Amygdala (tissue), 56 donors: ENCODE data around the gene ABO.
"Not testable (repeated sequence)": the region's sequence is repeated elsewhere in the genome, so short reads cannot be mapped to it uniquely, and the experiment has no call there.

ENCODE experiments used
- DNase-seq, 56 donors: peaks; one replicate each; lab custom pipeline; 2025; lab: John Stamatoyannopoulos, UW

Gene ABO

DNA sequence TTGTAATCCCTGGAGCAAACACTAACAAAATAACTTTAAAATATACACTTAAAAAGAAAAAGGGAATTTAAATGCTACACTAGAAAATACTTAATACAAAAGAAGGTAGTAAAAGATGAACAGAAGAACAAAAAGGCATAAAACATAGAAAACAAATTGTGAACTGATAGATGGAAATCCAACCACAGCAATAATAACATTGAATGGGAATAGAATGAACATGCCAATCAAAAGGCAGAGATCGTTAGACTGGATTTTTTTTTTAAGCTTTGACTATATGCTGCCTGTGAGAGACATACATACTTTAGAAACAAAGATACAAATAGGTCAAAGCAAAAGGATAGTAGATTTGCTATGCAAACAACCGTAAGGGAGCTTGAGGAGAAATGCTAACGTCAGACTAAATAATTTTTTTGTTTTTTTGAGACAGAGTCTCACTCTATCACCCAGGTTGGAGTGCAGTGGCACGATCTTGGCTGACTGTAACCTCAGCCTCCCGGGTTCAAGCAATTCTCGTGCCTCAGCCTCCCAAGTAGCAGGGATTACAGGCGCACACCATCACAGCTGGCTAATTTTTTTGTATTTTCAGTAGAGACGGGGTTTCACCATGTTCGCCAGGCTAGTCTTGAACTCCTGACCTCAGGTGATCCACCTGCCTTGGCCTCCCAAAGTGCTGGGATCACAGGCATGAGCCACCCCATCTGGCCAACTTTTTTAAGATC is 6.5 kb downstream of the ABO start:
- no peak for DNase-seq

DNA sequence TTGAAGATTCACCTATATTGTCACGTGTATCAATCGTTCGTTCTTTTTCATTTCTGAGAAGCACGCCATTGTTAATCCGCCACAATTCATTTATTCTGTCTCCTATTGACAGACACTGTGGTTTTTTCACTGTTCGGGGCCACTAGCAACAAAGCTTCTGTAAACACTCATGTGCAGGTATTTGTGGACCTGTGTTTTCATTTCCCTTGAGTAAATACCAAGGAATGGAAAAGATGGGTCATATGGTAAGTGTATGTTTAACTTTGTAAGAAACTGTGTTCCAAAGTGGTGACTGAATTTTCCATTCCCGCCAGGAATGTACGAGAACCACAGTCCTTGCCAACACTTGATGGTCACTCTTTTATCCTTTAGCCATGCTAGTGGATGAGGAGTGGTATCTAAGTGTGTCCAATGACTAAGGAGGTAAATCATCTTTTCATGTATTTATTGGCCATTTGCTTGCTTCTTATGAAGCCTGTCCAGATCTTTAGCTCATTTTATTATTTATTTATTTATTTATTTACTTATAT is 10.7 kb downstream of the ABO start:
- no peak for DNase-seq

DNA sequence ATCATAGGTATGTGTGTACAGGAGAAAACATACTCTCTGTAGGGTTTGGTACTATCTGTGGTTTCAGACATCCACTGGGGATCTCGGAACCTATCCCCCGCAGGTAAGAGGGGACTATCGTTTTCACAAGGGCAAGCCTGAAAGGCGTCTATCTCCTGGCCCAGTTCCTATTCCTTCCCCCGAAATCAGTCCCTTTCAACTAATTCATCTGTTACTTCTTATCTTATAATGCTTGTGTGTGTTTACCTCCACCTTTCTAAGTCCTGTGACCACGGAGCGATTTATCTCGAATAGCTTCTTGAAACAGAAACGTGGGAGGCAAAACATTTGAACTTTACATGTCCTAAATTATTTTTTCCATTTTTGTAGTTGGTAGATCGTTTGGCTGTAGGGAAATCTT is 11.4 kb downstream of the ABO start:
- no peak for DNase-seq

- no peak for DNase-seq
These were observed 12.8 kb downstream of the ABO start for GRCh38 chr9:133262226-133262625.

DNA sequence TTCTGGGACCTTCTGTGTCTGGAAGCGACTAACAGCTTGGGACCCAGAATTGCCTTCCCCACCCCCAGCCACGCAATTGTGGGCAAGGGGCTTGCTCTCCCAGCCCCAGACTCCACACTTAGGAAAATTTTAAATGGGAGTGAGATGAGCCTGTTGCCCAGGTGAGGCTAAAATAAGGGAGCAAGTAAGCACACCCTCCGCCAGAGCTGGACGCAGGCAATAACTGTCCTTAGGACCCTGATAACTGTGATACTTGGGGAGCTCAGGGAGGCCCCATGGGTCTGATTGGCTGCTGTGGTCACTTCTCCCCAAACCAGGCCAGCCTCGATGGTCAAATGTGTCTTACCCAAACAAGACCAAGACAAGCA is 13.3 kb downstream of the ABO start:
- DNase-seq: no peak

DNA sequence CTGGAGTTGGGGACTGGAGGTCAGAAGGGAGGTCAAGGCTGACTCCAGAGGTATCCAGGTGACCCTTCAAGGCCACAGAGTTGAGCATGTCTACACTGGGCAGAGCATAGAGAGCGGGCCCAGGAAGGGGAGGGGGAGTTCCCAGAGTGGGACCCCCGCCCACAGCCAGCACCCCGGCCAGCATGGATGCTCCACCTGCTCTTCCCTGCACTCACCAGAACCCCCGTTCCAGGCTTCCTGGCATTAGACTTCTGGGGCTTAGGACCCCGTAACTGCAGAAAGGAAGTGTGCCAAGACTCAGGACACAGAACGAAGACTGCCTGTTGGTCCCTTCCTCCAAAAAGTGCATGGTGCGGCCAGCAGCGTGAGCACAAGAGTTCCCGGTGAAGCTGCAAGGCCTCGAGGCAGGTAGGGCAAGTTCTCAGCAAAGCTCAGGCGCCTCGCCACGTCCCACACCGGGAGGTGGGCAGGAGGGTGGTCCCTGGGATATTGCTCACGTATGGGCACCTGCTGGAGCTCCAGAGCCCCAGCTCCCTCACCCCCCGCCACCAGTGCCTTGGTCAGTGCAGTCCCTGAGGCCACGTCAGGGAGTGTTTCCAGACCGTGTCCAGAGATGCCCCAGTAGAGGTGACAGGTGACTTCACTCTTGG is 13.8 kb downstream of the ABO start:
- no peak for DNase-seq

DNA sequence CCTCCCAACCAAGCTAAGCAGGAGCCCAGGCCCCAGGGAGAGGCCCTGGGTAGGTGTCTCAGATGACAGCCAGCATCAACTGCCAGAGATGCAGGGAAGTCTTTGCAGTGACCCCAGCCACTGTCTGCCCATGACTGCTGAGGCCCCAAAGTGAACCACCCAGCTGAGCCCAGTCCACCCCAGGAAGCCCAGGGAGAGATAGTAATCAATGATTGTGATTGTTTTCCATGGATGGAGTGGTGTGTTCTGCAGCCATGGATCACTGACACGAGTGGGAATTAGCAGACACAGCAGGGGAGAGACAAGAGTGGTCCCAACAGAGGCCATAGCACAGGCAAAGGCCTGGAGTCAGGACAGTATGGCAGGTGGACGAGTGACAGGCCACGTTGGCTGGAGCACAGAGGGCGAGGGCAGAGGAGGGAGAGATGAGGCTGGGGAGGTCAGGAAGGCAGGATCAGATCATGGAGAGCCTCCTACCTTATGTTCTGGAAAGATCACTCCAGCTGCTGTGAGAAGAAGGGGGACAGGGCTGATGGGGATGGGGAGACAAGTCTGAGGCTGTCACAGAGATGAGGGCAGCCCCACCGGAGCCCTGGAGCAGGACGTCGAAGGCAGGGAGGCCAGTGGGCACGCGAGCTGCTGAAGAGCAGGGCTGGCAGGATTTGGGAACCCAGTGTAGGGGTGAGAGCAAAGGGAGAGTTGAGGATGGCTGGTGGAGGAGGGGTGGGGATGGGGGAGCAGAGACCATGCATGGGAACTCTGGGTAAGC is 14.5 kb downstream of the ABO start:
- DNase-seq: no peak

GRCh38 chr9:133258061-133259015 is 16.7 kb downstream of the ABO start:
- no peak for DNase-seq

- DNase-seq: no peak
These were observed 17.5 kb downstream of the ABO start for GRCh38 chr9:133257465-133257956.

DNA sequence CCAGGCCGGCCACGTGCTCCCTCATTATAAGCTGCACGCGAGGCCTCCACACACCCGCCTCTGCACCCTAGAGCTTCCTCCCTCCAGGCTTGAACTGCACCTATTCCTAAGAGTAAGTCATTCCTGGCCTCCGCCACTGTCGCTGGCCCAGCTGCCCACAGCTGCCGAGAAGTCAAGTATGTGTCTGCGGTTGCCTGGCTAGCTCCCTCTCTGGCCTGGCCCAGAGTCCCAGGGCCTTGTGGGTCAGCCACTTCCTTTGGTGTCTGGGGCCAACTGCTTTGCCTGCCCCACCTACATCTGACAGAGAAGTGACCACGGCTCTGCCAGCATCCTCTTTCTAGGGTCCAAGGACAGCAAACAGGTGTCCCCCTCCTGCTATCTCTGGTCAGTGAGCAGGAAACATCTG is 18.3 kb downstream of the ABO start:
- no peak for DNase-seq

- DNase-seq: no peak
These were observed 18.9 kb downstream of the ABO start for GRCh38 chr9:133256136-133256461.

- no peak for DNase-seq
These were observed 19.4 kb downstream of the ABO start for GRCh38 chr9:133255371-133256135.

DNA sequence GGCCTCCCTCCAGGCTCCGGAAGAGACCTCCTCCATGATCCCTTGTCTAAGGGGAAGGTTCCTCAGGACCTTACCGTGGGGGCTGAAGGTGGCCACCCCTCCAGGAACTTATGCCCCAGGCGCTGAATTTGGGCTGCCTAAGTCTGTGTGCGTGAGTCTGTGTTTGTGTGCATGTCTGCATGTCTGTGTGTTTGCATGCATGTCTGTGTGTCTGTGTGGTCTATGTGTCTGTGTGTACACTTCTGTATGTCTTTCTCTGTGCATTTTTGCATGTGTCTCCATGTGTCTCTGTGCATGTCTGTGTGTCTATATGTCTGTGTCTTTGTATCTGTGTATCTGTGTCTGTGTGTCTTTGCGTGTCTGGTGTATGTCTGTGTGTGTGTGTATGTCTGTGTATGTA is 20.5 kb downstream of the ABO start:
- no peak for DNase-seq

- no peak for DNase-seq
These were observed 21.7 kb downstream of the ABO start for GRCh38 chr9:133253268-133253667.

GRCh38 chr9:133252301-133253020 is 22.5 kb downstream of the ABO start:
- DNase-seq: no peak

DNA sequence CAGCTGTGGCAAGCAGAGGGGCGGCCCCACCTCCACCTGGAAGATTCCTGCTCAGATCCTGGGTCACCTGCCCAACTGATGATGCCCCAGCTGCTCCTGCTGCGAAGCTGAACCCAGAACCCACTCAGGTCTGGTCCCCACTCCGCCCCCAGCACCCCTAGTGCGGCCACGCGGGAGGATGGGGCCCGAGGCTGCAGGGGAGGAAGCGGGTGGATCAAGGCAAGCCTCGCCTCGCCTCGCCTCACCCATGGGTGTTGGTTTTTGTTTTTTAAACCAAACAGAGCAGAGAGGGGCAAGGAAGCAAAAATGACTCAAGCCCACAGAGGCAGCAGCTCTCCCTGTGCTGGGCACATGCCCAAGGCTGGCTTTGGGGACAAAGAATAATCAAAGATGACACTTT is 23.2 kb downstream of the ABO start:
- DNase-seq: no peak

- not testable (repeated sequence) for DNase-seq
These were observed 23.8 kb downstream of the ABO start for GRCh38 chr9:133251221-133251620.

- no peak for DNase-seq
These were observed 24.2 kb downstream of the ABO start for GRCh38 chr9:133250741-133251170.

DNA sequence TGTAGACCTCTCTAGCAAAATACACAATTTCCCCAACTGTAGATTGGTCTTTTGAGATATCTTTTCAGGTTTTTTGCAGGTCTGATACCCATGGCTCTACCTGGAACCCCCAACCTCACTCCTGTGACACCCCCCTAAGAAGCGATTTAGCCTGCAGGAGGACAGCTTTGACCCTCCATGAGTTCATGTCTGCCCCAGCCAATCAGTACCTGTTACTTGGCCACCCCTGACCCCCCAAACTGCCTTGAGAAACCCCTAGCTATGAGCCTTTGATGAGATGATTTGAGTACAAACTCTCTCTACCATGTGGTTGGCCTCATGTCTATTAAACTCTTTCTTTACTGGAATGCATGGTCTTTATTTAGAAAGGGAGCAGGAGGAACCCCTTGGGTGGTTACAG is 25.7 kb downstream of the ABO start:
- DNase-seq: no peak
